Neural cell (in vitro differentiated cells): ENCODE data around the gene TOR1AIP1. TPM values are rescaled to one million over a fixed set of nuclear protein-coding genes. Genes with fewer than 3 reads are reported as not detected.

Experiments
- H2AFZ ChIP-seq: fragments of 200-600, 300-800 bp; sonication (generic), shearing (Covaris generic); 2 replicates; pipeline ENCODE4 v1.6.0; 2014; ENCODE audit warnings: low read depth, mild to moderate bottlenecking, antibody characterized with exemption, low read length, moderate library complexity
- H3F3A ChIP-seq: fragments of 200-600 bp; shearing (Covaris generic); 2 replicates; pipeline ENCODE4 v1.6.1; 2016; ENCODE audit warnings: mild to moderate bottlenecking, moderate library complexity, mixed read lengths, antibody characterized with exemption, low read length; ENCODE audit not compliant: insufficient read depth, poor library complexity, severe bottlenecking
- H3K27ac ChIP-seq: fragments of 200-600, 300-800 bp; sonication (generic), shearing (Covaris generic); 2 replicates; pipeline ENCODE4 v1.5.1; 2014; ENCODE audit warnings: mild to moderate bottlenecking, low read length, moderate library complexity
- H3K27me3 ChIP-seq: fragments of 300-800, 200-600 bp; sonication (generic), shearing (Covaris generic); 2 replicates; pipeline ENCODE4 v1.6.0; 2014; ENCODE audit warnings: mild to moderate bottlenecking, low read depth, low read length, moderate library complexity; ENCODE audit not compliant: insufficient read depth
- H3K36me3 ChIP-seq: fragments of 300-800, 200-600 bp; sonication (generic), shearing (Covaris generic); 2 replicates; pipeline ENCODE4 v1.5.1; 2014; ENCODE audit warnings: mild to moderate bottlenecking, antibody characterized with exemption, low read length, moderate library complexity; ENCODE audit not compliant: insufficient read depth
- H3K4me2 ChIP-seq: fragments of 300-800, 200-600 bp; sonication (generic), shearing (Covaris generic); 2 replicates; pipeline ENCODE4 v1.6.0; 2014; ENCODE audit warnings: mild to moderate bottlenecking, low read length
- H3K4me3 ChIP-seq: fragments of 300-800, 200-600 bp; sonication (generic), shearing (Covaris generic); 2 replicates; pipeline ENCODE4 v1.5.1; 2014; ENCODE audit warnings: mild to moderate bottlenecking, low read length, moderate library complexity
- H3K79me2 ChIP-seq: fragments of 200-600 bp; shearing (Covaris generic); replicated peaks from 2 replicates; pipeline ENCODE4 v1.6.0; 2014; ENCODE audit warnings: mild to moderate bottlenecking, low read length, moderate library complexity; ENCODE audit not compliant: insufficient read depth
- H3K9ac ChIP-seq: fragments of 300-800, 200-600 bp; sonication (generic), shearing (Covaris generic); 2 replicates; pipeline ENCODE4 v1.6.1; 2016; ENCODE audit warnings: mild to moderate bottlenecking, low read length, mixed read lengths
- H3K9me2 ChIP-seq: fragments of 200-600 bp; shearing (Covaris generic); 2 replicates; pipeline ENCODE4 v1.6.1; 2016; ENCODE audit warnings: mild to moderate bottlenecking, low read length, mixed read lengths; ENCODE audit not compliant: insufficient read depth
- H3K9me3 ChIP-seq: fragments of 200-600, 300-800 bp; sonication (generic), shearing (Covaris generic); 2 replicates; pipeline ENCODE4 v1.6.1; 2016; ENCODE audit warnings: mild to moderate bottlenecking, mixed run types, low read length, moderate library complexity, mixed read lengths
- H4K20me1 ChIP-seq: fragments of 200-600 bp; shearing (Covaris generic); 2 replicates; pipeline ENCODE4 v1.6.1; 2016; ENCODE audit warnings: mild to moderate bottlenecking, mixed run types; ENCODE audit not compliant: insufficient read depth
- CTCF ChIP-seq: fragments of 450-650 bp; IDR thresholded peaks from 2 replicates; pipeline ENCODE4 v1.5.1; 2014; ENCODE audit warnings: antibody characterized with exemption, mild to moderate bottlenecking, moderate library complexity; ENCODE audit not compliant: poor library complexity, severe bottlenecking
- EP300 ChIP-seq: fragments of 450-650 bp; conservative IDR thresholded peaks from 2 replicates; pipeline ENCODE4 v1.6.1; 2014; ENCODE audit warnings: antibody characterized with exemption, mild to moderate bottlenecking, moderate library complexity; ENCODE audit not compliant: poor library complexity, severe bottlenecking
- EZH2 ChIP-seq: fragments of 200-600, 300-800 bp; shearing (Covaris generic), sonication (generic); IDR thresholded peaks from 2 replicates; pipeline ENCODE4 v1.6.1; 2014; ENCODE audit warnings: antibody characterized with exemption, low read length, borderline replicate concordance, mild to moderate bottlenecking; ENCODE audit not compliant: insufficient read depth, poor library complexity, severe bottlenecking
- MXI1 ChIP-seq: fragments of 450-650 bp; conservative IDR thresholded peaks from 2 replicates; pipeline ENCODE4 v1.6.1; 2014; ENCODE audit warnings: antibody characterized with exemption, mild to moderate bottlenecking; ENCODE audit not compliant: poor library complexity, severe bottlenecking
- POLR2AphosphoS5 ChIP-seq: IDR thresholded peaks from 2 replicates; pipeline ENCODE4 v1.6.1; 2012
- RAD21 ChIP-seq: fragments of 450-650 bp; conservative IDR thresholded peaks from 2 replicates; pipeline ENCODE4 v1.6.1; 2014; ENCODE audit warnings: antibody characterized with exemption, mild to moderate bottlenecking, moderate library complexity
- REST ChIP-seq: IDR thresholded peaks from 2 replicates; pipeline ENCODE4 v1.6.1; 2012; ENCODE audit warnings: borderline replicate concordance
- SMC3 ChIP-seq: fragments of 450-650 bp; conservative IDR thresholded peaks from 2 replicates; pipeline ENCODE4 v1.6.1; 2014; ENCODE audit warnings: antibody characterized with exemption, mild to moderate bottlenecking, moderate library complexity; ENCODE audit not compliant: poor library complexity
- TAF1 ChIP-seq: IDR thresholded peaks from 2 replicates; pipeline ENCODE4 v1.6.1; 2012; ENCODE audit warnings: low read depth
- polyA plus RNA-seq: library from polyadenylated mRNA; depleted of rRNA; stranded (reverse); fragments of >200 nt; gene quantifications from 2 replicates; pipeline ENCODE4 v1.2.3, GENCODE V29; 2014

Gene TOR1AIP1
- polyA plus RNA-seq, 1 donor from 2014 or later: 10.4 TPM

GRCh38 chr1:179866616-179867015 is 15.5 kb upstream of the TOR1AIP1 start:
- TF ChIP-seq MXI1: no peak
- TF ChIP-seq REST: no peak
- no peak for TF ChIP-seq CTCF
- TF ChIP-seq SMC3: no peak
- no peak for TF ChIP-seq POLR2AphosphoS5
- no peak for TF ChIP-seq TAF1
- TF ChIP-seq EP300: no peak
- TF ChIP-seq RAD21: no peak
- no peak for TF ChIP-seq EZH2
- H4K20me1 ChIP-seq: no peaks in the 10 kb centered on the region
- H3K36me3 ChIP-seq: peaks cover 18% of the 10 kb centered on the region

GRCh38 chr1:179867493-179868330 is 14.4 kb upstream of the TOR1AIP1 start:
- TF ChIP-seq EZH2 (no peak), MXI1 (no peak), TAF1 (no peak)
- no peak overlapping the region for H3K27ac ChIP-seq
- no peak overlapping the region for H2AFZ ChIP-seq
- no peak overlapping the region for H3K9ac ChIP-seq
- no peaks in the 10 kb centered on the region for H3K9me3 ChIP-seq
- H3K79me2 ChIP-seq: peaks cover 31% of the 10 kb centered on the region
- H3K4me3 ChIP-seq: no peak overlapping the region
- H3F3A ChIP-seq: no peaks in the 10 kb centered on the region
- no peaks in the 10 kb centered on the region for H3K27me3 ChIP-seq
- no peak overlapping the region for H3K4me2 ChIP-seq
- H4K20me1 ChIP-seq: no peaks in the 10 kb centered on the region
- H3K9me2 ChIP-seq: no peaks in the 10 kb centered on the region
- peaks cover 18% of the 10 kb centered on the region for H3K36me3 ChIP-seq

More at GRCh38 chr1:179866616-179867015, 15.5 kb upstream of the TOR1AIP1 start:
- H3K27ac ChIP-seq: no peak overlapping the region
- no peaks in the 10 kb centered on the region for H3K9me2 ChIP-seq
- no peak overlapping the region for H3K9ac ChIP-seq
- peaks cover 28% of the 10 kb centered on the region for H3K79me2 ChIP-seq
- H3F3A ChIP-seq: no peaks in the 10 kb centered on the region
- H3K4me2 ChIP-seq: no peak overlapping the region
- H2AFZ ChIP-seq: no peak overlapping the region
- H3K4me3 ChIP-seq: no peak overlapping the region
- H3K27me3 ChIP-seq: no peaks in the 10 kb centered on the region
- no peaks in the 10 kb centered on the region for H3K9me3 ChIP-seq
